NCI-H1436 treated with DMSO at 0.1 percent for 48 hours (cell line): ENCODE measurements around the gene TBX2.

ENCODE experiments used
- DNase-seq: peaks from one replicate; lab custom pipeline; 2025; lab: John Stamatoyannopoulos, UW

The TBX2 gene

DNA sequence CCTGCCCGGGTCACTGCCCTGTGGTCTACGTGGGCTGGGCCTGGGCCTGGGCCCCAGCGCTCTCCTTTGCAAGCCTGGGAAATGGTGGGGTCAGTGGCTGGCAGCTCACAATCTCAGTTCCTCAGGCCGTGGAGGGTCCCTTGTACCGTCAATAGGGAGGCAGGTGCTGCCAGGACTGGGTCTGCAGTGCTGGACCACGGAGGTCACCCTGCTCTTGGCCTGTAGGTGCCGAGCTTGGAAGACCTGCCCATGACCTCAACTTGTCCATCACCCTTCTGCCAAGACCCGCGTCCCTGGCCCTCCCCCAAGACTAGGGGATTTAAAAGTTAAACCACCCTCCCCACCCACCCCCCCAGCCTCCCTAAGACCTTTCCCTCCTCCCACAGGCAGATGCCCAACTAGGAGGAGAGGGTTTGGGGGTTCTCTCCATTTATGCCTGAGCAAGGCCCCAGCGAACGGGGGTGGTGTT is 2.5 kb downstream of the TBX2 start:
- no peak for DNase-seq

DNA sequence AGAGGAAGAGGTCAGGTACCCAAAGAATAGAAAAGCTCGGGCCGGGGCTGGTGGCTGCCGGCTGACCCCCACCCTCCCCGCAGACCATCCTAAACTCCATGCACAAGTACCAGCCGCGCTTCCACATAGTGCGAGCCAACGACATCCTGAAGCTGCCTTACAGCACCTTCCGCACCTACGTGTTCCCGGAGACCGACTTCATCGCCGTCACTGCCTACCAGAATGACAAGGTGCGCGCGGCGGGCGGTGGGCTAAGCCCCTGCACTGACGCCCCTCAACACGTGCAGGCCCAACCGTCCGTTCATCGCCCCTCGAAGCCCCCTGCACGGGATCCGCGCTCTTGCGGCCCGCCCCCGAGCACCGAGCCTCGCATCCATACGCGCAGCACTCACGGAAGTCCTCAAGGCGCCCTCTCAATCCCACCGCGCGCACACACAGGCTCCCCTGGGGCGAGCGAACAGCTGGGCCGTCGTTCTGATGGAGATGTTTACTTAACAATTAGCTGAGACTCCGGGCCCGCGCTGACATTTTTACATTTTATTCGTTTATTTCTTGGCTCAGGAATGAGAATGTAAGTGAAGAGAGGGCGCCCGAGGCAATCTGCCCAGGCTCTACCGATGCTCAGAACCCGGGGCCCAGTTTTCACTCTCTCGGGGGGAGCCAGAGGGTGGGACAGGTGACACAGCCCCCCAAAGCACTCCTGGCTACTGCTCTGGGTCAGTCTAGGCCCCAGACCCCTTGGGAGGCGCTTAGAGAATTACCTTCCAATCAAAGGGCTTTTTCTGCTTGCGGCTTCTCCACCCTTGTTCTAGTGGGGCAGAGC is 3.5 kb downstream of the TBX2 start:
- peak; percentile 60 for DNase-seq

DNA sequence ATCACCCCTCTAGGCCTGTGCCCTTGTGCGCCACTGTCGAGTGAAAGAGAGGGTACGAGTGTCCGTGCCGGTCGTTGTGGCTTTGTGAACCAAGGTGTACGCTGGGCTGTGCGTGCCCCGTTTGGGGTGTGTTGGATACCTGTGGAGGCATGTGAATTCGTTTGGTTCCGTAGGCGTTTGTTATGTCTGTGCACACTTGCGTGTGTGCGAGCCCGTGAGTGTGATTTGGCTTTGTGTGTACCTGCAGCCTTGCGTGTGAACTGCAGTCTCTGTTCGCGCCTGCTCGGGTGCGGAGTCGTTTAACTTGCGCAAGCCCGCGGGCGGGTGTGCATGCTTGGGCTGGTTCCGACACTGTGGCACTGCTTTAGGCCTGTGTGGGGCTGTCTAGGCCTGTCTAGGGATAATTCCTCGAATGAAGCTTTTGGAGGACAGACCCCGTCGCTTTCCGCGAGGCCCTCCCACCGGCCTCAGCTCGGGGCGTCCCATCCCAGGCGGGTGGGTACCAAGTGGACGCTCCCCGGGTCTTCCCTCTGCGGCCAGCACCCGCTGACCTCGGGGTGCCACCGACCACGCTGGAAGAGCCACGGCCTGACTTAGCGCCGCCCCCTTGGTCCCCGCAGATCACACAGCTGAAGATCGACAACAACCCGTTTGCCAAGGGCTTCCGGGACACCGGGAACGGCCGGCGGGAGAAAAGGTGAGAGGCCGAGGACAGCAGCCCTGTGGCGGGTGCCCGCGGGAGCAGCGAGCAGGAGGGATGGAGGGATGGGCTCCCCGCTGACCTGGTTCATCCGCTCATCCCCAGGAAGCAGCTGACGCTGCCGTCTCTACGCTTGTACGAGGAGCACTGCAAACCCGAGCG is 4.4 kb downstream of the TBX2 start:
- DNase-seq, result no peak

DNA sequence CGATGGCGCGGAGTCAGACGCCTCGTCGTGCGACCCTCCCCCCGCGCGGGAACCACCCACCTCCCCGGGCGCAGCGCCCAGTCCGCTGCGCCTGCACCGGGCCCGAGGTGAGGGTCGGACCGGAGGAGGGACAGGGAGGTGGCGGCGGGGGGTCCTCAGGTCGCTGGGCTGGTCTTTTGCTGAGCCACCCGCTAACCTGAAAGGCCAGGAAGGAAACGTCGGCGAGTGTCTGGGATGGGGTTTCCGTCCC is 4.9 kb downstream of the TBX2 start:
- no peak for DNase-seq

DNA sequence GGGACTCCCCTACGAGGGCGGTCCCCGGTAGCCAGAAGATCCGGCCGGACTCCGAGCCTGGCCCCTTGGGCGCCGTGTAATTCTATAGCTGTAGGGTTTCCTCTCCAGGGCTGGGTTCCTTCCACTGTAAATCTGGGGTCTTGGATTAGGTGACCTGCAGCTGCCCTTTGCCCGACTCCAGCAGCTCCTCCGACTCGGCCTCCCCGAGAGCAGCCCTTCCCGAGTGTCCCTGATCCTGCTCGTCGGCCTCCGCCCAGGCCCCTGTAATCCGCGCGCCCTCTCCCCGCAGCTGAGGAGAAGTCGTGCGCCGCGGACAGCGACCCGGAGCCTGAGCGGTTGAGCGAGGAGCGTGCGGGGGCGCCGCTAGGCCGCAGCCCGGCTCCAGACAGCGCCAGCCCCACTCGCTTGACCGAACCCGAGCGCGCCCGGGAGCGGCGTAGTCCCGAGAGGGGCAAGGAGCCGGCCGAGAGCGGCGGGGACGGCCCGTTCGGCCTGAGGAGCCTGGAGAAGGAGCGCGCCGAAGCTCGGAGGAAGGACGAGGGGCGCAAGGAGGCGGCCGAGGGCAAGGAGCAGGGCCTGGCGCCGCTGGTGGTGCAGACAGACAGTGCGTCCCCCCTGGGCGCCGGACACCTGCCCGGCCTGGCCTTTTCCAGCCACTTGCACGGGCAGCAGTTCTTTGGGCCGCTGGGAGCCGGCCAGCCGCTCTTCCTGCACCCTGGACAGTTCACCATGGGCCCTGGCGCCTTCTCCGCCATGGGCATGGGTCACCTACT is 5.5 kb downstream of the TBX2 start:
- no peak for DNase-seq

DNA sequence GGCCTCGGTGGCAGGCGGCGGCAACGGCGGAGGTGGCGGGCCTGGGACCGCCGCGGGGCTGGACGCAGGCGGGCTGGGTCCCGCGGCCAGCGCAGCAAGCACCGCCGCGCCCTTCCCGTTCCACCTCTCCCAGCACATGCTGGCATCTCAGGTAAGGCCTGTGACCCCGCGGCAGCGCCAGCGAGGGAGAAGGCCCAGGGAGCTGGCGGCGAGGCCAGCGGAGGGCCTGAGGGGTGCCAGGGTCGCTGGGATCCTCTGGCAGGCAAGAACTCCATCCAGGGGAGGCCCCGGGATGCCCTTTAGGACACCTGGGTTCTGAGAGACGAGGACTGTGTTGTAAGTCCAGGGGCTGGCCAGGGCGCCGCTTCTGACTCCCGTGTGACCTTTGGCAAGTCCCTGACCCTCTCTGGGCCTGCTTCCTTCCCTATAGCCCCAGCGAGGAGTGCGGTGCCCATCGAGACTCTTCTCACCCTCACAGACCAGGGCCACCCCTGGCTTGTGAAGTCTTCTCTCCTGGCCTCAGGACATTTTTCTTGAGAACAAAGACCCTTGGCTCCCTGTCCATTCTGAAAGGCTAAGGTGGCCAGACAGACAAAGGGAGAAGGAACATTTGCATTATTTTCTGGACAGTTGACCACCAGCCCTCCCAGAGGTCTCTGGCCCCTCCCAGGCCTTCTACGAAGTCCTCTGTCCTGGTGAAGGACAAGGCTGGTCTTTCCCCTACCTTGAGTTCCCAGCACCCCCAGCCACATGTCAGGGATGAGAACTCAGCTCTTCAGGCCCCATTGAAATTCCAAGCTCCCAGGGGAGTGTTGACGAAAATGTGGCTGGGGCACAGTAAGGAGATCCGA is 6.3 kb downstream of the TBX2 start:
- DNase-seq, result no peak

DNA sequence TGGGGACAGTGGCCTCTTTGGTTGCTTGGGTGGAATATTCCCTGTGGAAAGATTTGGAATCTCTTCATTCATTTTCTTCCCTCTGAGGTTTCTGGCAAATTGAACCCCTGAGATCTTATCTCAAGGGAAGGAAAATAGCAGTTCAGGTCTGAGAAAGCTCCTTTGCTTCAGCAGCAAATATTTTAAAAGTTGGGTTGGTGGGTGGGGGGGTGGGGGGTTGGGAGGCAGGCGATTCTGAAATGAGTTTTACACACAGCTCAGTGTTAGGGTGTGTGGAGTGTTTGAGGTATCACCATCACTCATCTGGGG is 6.8 kb downstream of the TBX2 start:
- no peak for DNase-seq

DNA sequence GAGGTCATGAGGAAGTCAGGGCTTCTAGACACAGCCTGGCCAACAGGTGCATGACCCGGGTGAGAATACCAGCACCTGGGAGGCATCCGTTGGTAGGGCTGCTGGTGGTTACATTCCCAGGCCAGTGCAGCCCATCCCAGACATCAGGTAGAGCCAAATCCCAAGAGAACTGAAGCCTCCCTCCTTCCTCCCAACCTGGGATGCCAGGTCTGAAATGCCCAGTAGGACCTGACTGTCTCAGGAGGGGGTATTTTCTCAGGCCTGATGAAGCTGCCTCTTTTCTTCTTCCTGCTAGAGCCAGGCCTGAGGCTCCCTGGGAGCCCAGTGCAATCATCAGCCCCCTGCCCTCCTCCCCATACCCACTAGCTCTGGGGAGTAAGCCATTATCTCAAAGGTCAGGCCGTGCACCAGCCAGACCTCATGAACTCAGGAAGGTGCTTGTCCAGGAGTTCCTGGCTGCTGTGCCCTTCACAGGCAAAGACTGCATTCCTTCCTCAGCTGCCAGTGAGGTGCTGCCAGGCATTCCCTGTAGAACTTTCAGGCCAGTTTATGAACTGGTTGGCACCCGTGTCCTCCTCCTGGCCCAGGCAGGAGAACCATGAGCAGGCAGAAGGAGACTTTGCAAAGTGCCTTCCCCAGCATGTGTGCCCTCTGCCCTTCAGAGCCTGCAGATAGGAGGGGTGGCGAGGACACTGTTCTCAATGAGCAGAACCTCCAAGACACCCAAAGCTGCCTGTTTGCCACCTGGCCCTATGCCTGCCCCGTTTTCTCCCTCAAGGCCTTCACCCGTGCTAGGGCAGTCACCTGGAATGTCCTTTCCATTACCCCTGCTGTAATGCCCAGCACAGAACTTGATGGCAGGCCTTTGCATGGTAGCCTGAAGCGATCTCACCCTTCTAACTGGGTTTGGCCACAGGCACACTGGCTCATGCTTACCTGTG is 7.6 kb downstream of the TBX2 start:
- no peak for DNase-seq

DNA sequence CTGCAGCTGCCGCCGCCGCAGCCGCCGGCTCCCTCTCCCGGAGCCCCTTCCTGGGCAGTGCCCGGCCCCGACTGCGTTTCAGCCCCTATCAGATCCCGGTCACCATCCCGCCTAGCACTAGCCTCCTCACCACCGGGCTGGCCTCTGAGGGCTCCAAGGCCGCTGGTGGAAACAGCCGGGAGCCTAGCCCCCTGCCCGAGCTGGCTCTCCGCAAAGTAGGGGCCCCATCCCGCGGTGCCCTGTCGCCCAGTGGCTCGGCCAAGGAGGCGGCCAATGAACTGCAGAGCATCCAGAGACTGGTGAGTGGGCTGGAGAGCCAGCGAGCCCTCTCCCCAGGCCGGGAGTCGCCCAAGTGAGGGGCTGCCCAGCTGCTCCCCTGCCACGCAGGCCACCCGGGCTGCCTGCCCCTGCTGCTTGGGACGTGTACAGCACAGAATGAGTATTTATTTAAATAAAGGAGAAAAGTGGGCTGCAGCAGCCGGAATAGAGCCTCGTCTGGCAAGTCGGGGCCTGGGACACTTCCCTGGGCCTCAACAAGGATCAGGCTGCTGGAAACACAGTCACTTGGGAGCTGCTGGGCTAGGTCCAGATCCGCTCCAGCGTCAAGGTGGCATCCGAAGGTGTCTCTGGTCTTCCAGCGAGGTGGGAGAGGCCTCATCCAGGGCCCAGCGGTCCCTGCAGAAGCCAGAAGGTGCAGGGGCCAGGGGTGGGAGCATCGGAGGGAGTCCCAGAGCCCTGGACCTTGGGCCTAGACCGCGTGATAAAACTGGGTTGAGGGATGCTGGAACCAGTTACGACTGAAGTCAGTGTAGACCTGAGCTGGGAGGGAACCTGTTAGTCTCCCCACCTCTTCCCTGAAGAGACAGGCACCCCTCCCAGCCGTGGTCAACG is 8.8 kb downstream of the TBX2 start:
- DNase-seq, result no peak

DNA sequence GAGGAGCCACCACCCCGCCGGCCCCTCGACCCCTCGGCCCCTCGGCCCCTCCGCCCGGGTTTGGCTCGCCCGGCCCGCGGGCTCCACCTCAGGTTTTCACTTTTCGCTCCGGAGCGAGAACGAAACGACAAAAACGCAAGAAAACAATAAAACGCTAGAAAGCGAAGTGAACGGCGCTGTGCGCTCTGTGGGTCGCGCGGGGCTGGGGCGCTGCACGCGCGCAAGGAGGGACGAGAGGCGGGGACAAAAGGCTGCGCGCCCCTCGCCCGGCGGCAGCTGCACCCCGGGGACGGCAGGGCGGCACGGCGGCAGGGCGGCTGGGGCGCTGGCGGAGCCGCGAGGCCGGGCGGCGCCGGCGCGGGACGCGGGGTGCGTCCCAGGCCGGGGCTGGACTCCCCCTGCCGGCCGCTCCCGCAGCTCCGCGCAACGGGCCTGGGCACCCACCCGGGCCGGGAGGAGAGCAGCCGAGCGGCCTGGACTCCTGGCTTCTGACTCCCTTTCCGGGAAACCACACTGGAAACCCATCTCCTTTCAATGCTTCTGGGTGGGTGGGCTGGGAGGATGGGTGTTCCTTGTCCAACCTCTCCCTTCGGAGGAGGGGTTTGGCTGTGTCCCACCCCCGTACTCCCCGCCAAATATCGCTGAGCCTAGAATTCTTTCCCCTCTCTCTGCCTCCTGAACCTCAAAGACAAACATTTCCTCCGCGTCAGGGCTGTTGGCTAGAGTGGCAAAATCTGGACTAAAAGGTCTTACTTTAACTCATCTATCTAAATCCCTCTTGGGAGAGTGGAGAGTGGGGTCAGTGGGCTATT is 9.9 kb downstream of the TBX2 start:
- no peak for DNase-seq

DNA sequence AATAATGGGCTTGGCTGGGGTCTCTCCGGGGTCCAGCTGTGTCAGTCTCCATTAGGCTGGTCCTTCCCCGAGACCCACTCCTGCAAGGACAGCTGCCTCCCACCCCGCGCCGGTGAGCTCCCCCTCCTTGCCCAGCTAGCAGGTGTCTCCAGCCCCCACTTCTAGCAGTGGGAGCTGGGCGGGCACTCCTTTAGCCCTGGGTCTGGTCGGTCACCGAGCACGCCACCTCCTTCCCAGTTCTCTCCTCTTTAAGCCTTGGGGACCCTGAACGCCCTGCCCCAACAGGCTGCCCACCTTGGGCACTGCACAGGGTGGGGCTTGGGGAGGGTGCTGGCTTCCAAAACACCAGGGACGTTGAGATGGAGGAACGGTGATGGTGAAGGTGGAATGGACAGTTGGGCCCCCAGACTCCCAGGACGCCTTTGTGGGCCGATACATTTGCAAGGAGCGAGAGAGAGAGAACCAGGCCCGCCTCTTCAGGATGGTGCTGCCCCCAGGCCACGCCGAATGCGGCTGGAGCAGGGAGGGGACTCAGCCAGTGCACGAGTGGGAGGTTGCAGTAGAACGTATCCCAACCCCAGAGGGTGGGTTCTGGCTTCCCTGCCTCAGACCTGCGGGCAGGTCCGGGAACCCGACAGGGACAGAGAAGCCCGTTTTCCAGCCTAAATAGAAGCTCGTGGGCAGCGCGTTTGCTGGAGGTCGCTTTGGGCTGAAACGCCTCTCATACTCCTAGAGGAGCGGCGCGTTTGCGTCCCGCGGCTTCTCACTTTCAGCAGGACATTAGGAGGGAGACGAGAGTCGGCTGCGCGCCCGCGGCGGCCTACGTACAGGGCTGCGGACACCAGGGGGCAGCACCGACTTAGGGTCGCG is 10.7 kb downstream of the TBX2 start:
- DNase-seq, result no peak

DNA sequence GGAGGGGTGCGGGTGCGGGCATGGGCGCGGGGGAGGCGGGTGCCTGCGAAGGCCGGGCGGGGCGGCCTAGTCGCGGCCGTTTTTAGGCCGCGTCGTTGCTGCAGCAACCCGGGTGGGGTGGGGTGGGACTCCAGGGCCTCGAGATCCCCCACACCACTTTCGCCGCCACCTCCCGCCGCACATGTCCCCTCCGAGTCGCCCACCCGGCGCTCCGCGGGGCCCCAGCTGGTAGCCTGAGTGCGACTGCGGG is 11.3 kb downstream of the TBX2 start:
- DNase-seq, result no peak

DNA sequence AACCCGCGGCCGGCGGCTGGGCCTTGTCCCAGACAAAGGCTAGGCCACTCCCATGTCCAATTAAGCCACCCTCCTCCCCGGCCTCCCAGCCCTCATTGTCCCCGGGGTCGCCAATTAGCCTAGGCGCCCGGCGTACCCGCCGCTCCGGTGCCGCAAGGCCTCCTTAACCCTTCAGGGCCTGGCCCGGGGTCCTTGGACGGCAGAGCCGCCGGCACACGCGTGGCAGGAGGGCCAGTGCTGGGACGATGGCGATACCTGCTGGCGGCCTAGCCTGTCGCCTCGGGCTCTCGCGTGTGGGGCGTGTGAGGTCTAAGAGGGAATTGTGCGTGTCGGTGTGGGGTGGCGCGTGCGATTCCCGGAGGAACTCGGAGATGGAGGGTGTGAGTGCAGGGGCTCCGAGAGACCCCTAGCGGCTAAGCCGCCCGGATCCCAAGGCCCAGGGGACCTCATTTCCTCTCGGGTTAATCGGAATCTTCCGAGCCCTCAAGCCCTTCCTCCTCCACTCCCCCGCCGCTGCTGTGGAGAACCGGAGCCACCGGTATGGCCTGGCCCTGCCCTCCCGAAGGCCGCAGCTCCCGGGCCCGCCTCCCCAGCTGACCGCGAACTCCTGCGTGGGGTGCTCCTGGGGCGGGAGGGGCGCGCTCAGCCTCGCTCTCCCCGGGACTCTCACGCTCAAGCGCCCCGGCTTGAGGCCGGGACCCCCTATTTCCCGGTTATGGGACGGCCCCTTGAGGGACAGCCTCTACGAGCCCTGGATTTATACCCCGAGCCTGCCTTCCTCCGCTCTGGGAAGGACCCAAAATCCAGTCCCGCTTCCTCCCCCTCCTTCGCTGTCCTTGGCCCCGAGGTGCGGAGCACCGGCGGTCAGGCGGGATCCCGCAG is 11.9 kb downstream of the TBX2 start:
- no peak for DNase-seq

DNA sequence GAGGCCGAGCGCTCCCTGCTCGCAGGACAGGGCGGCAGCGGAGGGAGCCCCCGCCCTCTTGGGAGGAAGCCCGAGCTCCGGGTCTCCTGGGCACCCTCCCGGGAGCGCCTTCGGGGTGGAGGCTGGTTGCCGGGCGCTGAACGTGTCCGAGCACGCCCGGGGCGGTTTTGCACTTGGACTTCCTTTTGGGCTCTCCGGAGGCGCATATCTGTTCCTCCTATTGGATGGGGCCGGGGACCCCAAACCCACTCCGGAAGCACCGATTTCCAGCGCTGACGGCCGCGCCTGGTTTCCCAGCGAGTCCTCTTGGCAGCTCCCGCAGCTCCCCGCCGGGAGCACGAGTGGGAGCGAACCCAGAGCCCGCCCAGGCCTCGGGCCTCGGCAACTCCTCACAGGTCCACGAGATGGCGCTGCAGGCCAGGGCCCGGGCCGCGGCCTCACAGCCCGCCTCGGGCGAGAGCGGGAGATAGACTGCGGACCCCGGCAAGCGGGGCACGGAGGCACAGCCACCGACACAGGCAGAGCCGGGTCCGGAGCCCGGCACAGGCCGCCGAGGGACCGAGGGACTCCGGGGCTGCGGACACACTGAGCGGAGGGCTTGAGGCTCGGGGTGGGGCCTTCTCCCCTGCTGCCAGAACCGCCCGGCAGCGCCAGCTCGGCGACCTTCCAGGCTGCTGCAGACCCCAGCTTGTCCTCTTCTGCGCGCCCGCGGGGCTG is 12.7 kb downstream of the TBX2 start:
- no peak for DNase-seq

DNA sequence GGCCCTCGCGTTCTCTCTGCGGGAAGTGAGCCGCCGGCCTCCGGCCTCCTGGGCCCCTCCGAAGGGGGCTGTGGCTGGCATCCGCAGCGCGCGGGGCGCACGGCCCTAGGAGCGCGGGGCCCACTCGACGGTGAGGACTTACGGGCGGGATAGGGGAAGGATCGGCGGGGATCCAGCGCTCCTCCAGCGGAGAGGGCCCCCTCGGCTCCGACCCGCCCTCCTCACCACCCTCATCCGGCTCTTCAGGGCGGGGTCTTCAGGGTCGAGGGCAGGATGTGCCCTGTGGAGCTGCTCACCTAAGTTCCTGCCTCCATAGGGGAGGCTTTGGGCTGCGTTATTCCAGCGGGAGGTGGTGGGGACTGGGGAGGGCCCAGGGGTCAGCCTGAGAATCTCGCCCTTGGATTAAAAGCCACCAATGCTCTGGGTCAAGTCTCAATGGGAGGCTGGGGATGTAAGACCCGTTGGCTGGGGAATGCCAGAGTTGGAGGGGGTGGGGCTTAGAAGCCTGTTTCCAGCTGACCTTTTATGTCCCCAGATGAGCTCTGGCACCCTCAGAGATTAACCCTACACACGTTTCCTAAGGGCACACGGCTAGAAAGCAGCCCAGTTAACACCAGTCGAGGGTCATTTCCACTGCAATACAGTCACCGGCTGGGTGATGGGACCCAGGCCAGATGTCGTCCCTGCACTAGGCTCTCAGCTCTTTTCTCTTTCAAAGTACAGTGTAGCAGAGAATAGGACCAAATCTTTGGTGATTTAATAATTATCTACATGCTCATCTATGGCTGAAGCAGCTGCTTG is 13.4 kb downstream of the TBX2 start:
- no peak for DNase-seq

DNA sequence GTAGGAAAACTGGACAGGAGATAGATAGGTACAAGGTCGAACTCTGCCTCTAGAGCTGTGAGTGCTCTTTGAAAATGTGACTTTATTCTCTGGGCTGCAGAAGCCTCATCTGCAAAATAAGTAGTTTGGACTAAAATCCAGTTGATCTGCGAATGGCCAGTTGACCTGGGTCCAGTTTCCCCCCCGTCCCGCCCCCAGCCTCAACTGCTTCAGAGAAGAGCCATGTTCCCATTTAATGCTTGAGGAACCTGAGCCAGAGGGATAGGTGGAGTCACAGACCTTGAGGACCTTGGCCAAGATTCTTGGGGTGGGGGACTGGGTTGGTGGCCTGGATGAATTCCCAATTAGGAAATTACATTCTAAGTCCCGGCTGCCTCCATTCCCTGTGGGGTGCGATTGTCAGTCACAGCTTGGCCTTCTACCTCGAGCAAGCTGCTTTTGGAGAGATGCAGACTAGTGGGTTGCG is 14.1 kb downstream of the TBX2 start:
- DNase-seq, result no peak
